HG03135 (cell line): ENCODE measurements around the gene CIAO2B.
"Not testable (repeated sequence)": the region's sequence is repeated elsewhere in the genome, so short reads cannot be mapped to it uniquely, and the experiment has no call there.

Experiments
- ATAC-seq: cut with Tn5 transposase; IDR thresholded peaks from one replicate; pipeline ENCODE4 v1.9.1; 2021; ENCODE audit warnings: mild to moderate bottlenecking, moderate library complexity; ENCODE audit not compliant: unreplicated experiment

CIAO2B gene

GRCh38 chr16:66905633-66906539, 28.3 kb downstream of the CIAO2B start:
- no peak for ATAC-seq

- ATAC-seq, result no peak
Measured at GRCh38 chr16:66904846-66905632, 29.2 kb downstream of the CIAO2B start.

GRCh38 chr16:66904428-66904845, 29.8 kb downstream of the CIAO2B start:
- no peak for ATAC-seq

- ATAC-seq, result no peak
Measured at GRCh38 chr16:66903544-66904427, 30.4 kb downstream of the CIAO2B start.

GRCh38 chr16:66902648-66903543, 31.3 kb downstream of the CIAO2B start:
- ATAC-seq, result no peak

- ATAC-seq, result no peak
Measured at GRCh38 chr16:66901626-66902025, 32.6 kb downstream of the CIAO2B start.

- ATAC-seq, result no peak
Measured at GRCh38 chr16:66900721-66901441, 33.3 kb downstream of the CIAO2B start.

- no peak for ATAC-seq
Measured at GRCh38 chr16:66899945-66900710, 34.1 kb downstream of the CIAO2B start.

- no peak for ATAC-seq
Measured at GRCh38 chr16:66899310-66899944, 34.8 kb downstream of the CIAO2B start.

- no peak for ATAC-seq
Measured at GRCh38 chr16:66898933-66899309, 35.3 kb downstream of the CIAO2B start.

GRCh38 chr16:66898207-66898606, 36.0 kb downstream of the CIAO2B start:
- no peak for ATAC-seq

- ATAC-seq, result not testable (repeated sequence)
Measured at GRCh38 chr16:66896682-66897081, 37.5 kb downstream of the CIAO2B start.

- ATAC-seq, result no peak
Measured at GRCh38 chr16:66895999-66896398, 38.2 kb downstream of the CIAO2B start.

GRCh38 chr16:66895689-66895979, 38.6 kb downstream of the CIAO2B start:
- ATAC-seq, result no peak

GRCh38 chr16:66894948-66895688, 39.1 kb downstream of the CIAO2B start:
- ATAC-seq, result peak; percentile 70

- no peak for ATAC-seq
Measured at GRCh38 chr16:66894055-66894454, 40.1 kb downstream of the CIAO2B start.

GRCh38 chr16:66891797-66892196, 42.4 kb downstream of the CIAO2B start:
- no peak for ATAC-seq

- ATAC-seq, result no peak
Measured at GRCh38 chr16:66891360-66891759, 42.8 kb downstream of the CIAO2B start.
